SKM-1 (cell line): ENCODE data around the gene KBTBD13.

Experiments
- DNase-seq: peaks from one replicate; lab custom pipeline; 2025; ENCODE audit not compliant: unreplicated experiment; lab: John Stamatoyannopoulos, UW

Gene KBTBD13

GRCh38 chr15:65050270-65050669, 26.3 kb upstream of the KBTBD13 start:
- DNase-seq = no peak

GRCh38 chr15:65051266-65051665, 25.3 kb upstream of the KBTBD13 start:
- no peak for DNase-seq

- DNase-seq = no peak
These were observed 23.6 kb upstream of the KBTBD13 start for GRCh38 chr15:65052956-65053355.

GRCh38 chr15:65054333-65055200, 22.0 kb upstream of the KBTBD13 start:
- DNase-seq = peak; percentile 22

GRCh38 chr15:65055201-65055870, 21.2 kb upstream of the KBTBD13 start:
- no peak for DNase-seq

GRCh38 chr15:65056106-65056505, 20.4 kb upstream of the KBTBD13 start:
- no peak for DNase-seq

GRCh38 chr15:65056868-65057548, 19.5 kb upstream of the KBTBD13 start:
- no peak for DNase-seq

GRCh38 chr15:65057549-65057940, 19.0 kb upstream of the KBTBD13 start:
- DNase-seq = no peak

- no peak for DNase-seq
These were observed 17.9 kb upstream of the KBTBD13 start for GRCh38 chr15:65058394-65059368.

GRCh38 chr15:65059369-65059750, 17.2 kb upstream of the KBTBD13 start:
- DNase-seq = no peak

- DNase-seq = no peak
These were observed 16.5 kb upstream of the KBTBD13 start for GRCh38 chr15:65059931-65060596.

GRCh38 chr15:65060641-65061397, 15.7 kb upstream of the KBTBD13 start:
- no peak for DNase-seq

- no peak for DNase-seq
These were observed 14.5 kb upstream of the KBTBD13 start for GRCh38 chr15:65062061-65062460.

GRCh38 chr15:65062726-65063125, 13.8 kb upstream of the KBTBD13 start:
- no peak for DNase-seq

- DNase-seq = no peak
These were observed 10.4 kb upstream of the KBTBD13 start for GRCh38 chr15:65066001-65066634.

- DNase-seq = no peak
These were observed 9.8 kb upstream of the KBTBD13 start for GRCh38 chr15:65066635-65067316.

- no peak for DNase-seq
These were observed 9.3 kb upstream of the KBTBD13 start for GRCh38 chr15:65067317-65067644.

- no peak for DNase-seq
These were observed 8.7 kb upstream of the KBTBD13 start, which contains the start of gene RASL12 for GRCh38 chr15:65067645-65068402. TSS of gene RASL12 (minus strand) at chr15:65067991. CDS start at chr15:65067835, 156 bp downstream.
